Ovary (tissue), 9 donors: Measurements from ENCODE around the gene BRIP1. TPM values are rescaled to one million over a fixed set of nuclear protein-coding genes. Genes with fewer than 3 reads are reported as not detected.

Experiments used
- DNase-seq, 5 donors: peaks; one replicate each; pipeline ENCODE4 v3.0.0-alpha.2; 2019 to 2020
- H3K27ac ChIP-seq, 2 donors: fragments of 200-600 bp; one replicate each; pipeline versions ENCODE4 v1.5.1 to v1.8.0; 2019 to 2022
- H3K27me3 ChIP-seq: fragments of 200-600 bp; one replicate; pipeline ENCODE4 v1.8.0; 2022
- H3K36me3 ChIP-seq: fragments of 200-600 bp; sonication (generic); one replicate; pipeline ENCODE4 v1.5.1; 2019
- H3K4me1 ChIP-seq: one replicate; pipeline ENCODE4 v1.8.1; 2013; ENCODE audit warnings: mild to moderate bottlenecking, moderate library complexity; ENCODE audit not compliant: insufficient read depth
- H3K4me3 ChIP-seq: fragments of 200-600 bp; sonication (generic); one replicate; pipeline ENCODE4 v1.5.1; 2017
- H3K9me3 ChIP-seq, 2 donors: fragments of 200-600 bp in 1 of 2; sonication (generic) in 1 of 2; one replicate each; pipeline versions ENCODE4 v1.5.1 to v1.8.1; 2013 to 2019; ENCODE audit warnings: mild to moderate bottlenecking in 1 of 2, moderate library complexity in 1 of 2
- EP300 ChIP-seq: sonication (generic); formaldehyde crosslinking; IDR thresholded peaks from one replicate; pipeline ENCODE4 v1.6.1; 2017; ENCODE audit warnings: antibody characterized with exemption
- POLR2A ChIP-seq: fragments of 450-650 bp; IDR thresholded peaks from one replicate; pipeline ENCODE4 v1.6.1; 2017; ENCODE audit warnings: antibody characterized with exemption, mild to moderate bottlenecking, moderate library complexity
- WGBS, 3 donors: extraction: QIAGEN DNeasy Blood & Tissue Kit in 1 of 3; methylation state at CpG; one replicate each; pipeline versions ENCODE4 v1.1.5 to v1.1.7; 2013 to 2017; 5-methylcytosine and 5-hydroxymethylcytosine counted together
- intact Hi-C, 4 donors: fragments of 100-400 bp; cut with DNase I; formaldehyde crosslinking; loops; one replicate each; pipeline versions ENCODE4 v1.11.0 to v1.15.1; 2022 to 2023
- polyA plus RNA-seq, 2 donors: library from polyadenylated mRNA; stranded (reverse); fragments of 200-250 nt in 1 of 2; fragments of 350-450 nt in 1 of 2; fragmentation: Illumina TruSeq in 1 of 2; extraction: RNeasy Lipid Tissue Mini Kit (QIAGEN cat#74804) in 1 of 2; gene quantifications; one replicate each; pipeline ENCODE4 v1.2.3, GENCODE V29; 2013 to 2014
- total RNA-seq, 7 donors: library from RNA; depleted of rRNA in 2 of 7; stranded (reverse); fragments of >200 nt in 2 of 7; fragmentation: NEBNext Ultra II Directional in 3 of 7; extraction: Animal tissue kit (Norgen Biotek cat#: 25700) in 3 of 7; gene quantifications; one replicate each; pipeline versions ENCODE4 v1.1.0 to v1.2.4, GENCODE V29; 2016 to 2023
- TF ChIP-seq, protein P1 (sequence below), 3 donors: fragments of 450-650 bp in 2 of 3; fragments of 200-600 bp in 1 of 3; IDR thresholded peaks; one replicate each; pipeline versions ENCODE4 v1.5.1 to v1.8.0; 2016 to 2022; ENCODE audit warnings: antibody characterized with exemption in 3 of 3, mild to moderate bottlenecking in 1 of 3
- donor health status: DM: no; HTN: no; CAD: no; lungs with moderate emphysema.
- donor health status: DM: no; HTN: no; CAD: no.
- donor health status: Bipolar disorder and iron deficiency.
- donor health status: DM: yes; HTN: yes; CAD: no.
- donor health status: DM: no; HTN: no; CAD: no.
- donor health status: DM: yes; HTN: yes; CAD: no.

BRIP1 gene
- total and polyA plus RNA-seq, 9 donors: 0.11 to 2.3 (median 1.1) TPM

DNA sequence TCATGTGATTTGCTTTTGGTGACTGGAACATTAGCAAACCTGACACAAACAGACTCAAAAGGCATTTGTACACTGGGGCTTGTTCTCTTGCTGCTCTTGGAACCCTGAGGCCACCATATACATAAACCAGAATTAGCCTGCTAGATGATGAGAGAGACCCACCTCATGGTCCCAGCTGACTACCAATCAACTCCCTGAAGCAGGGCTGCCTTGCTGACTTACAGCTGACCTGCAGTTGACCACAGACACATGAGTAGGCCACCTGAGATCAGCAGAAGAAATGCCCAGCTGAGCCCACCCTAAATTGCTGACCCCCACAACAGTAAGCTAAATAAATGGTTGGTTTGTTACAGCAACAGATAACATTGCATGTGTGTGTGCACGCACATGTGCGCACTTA is 28.7 kb downstream of the BRIP1 start:
- Histone ChIP-seq H3K27me3 (no peaks in the 10 kb centered on the region), H3K4me1 (no peaks in the 10 kb centered on the region), H3K9me3 (no peaks in the 10 kb centered on the region), H3K36me3 (no peaks in the 10 kb centered on the region), H3K27ac (no peak overlapping the region), H3K4me3 (no peak overlapping the region)
- no peak for DNase-seq
- TF ChIP-seq, protein P1, sequence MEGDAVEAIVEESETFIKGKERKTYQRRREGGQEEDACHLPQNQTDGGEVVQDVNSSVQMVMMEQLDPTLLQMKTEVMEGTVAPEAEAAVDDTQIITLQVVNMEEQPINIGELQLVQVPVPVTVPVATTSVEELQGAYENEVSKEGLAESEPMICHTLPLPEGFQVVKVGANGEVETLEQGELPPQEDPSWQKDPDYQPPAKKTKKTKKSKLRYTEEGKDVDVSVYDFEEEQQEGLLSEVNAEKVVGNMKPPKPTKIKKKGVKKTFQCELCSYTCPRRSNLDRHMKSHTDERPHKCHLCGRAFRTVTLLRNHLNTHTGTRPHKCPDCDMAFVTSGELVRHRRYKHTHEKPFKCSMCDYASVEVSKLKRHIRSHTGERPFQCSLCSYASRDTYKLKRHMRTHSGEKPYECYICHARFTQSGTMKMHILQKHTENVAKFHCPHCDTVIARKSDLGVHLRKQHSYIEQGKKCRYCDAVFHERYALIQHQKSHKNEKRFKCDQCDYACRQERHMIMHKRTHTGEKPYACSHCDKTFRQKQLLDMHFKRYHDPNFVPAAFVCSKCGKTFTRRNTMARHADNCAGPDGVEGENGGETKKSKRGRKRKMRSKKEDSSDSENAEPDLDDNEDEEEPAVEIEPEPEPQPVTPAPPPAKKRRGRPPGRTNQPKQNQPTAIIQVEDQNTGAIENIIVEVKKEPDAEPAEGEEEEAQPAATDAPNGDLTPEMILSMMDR (IDR thresholded peaks at IDR 0.05): no peak
- TF ChIP-seq EP300 (no peak), POLR2A (no peak)
- intact Hi-C loops: loop anchor here in 1 of 4 donors (10.0 kb wide), 1 partner anchor 420 kb away; no protein-coding TSS in a partner anchor
- WGBS, 3 donors: 96 to 99% (median 97%) methylated on average over 2 of the region's 2 CpGs

DNA sequence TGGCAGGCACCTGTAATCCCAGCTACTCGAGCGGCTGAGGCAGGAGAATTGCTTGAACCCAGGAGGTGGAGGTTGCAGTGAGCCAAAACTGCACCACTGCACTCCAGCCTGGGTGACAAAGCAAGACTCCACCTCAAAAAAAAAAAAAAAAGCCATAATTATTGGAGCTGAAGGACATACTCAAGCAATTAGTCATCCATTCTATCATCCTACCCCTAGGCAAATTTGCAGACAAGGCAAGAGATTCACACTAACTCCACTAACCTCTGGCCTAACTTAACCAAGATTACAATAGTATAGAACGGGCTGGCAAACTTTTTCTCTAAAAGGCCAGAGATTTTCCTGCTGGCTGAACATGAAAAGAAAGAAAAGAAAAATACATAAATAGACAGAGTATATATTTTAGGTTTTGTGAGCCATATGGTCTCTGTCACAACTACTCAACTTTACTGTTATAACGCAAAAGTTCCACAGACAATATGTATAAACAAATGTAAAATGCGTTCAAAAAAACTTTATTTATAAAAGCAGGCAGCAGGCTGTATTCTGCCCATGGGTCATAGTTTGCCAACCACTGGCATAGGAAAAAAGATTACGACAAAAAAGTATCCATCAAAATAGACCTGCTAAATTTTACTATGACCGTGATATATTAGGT is 29.7 kb downstream of the BRIP1 start:
- Histone ChIP-seq H3K4me3 (no peak overlapping the region), H3K9me3 (no peaks in the 10 kb centered on the region), H3K27me3 (peaks cover 2% of the 10 kb centered on the region), H3K36me3 (no peaks in the 10 kb centered on the region), H3K4me1 (no peaks in the 10 kb centered on the region), H3K27ac (no peak overlapping the region)
- DNase-seq: no peak
- no peak for TF ChIP-seq POLR2A
- TF ChIP-seq EP300: no peak
- TF ChIP-seq, protein P1 (IDR thresholded peaks at IDR 0.05): no peak
- WGBS, 3 donors: 66 to 76% (median 75%) methylated on average over 7 of the region's 7 CpGs
- intact Hi-C loops: loop anchor here in 1 of 4 donors (10.0 kb wide), 1 partner anchor 419 kb away; no protein-coding TSS in a partner anchor

DNA sequence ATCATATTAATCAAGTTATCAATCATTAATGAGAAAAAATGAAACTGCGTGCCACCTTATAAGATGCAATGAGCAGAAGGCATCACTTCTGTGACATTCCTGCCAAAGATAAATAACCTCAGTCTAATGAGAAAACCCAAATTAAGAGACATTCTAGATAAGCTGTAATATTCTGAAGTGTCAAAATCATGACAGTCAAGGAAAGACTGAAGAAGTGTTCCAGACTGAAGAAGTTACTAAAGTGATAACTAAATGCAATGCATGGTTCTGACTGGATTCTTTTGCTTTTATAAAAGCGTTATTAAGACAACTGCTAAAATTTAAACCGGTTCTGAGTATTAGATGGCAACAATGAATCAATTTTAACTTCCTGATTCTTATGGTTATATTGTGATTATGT is 30.9 kb downstream of the BRIP1 start:
- 91 to 94% (median 94%) methylated on average over 3 of the region's 3 CpGs for WGBS, 3 donors
- Histone ChIP-seq H3K4me1 (no peaks in the 10 kb centered on the region), H3K36me3 (no peaks in the 10 kb centered on the region), H3K27me3 (peaks cover 2% of the 10 kb centered on the region), H3K4me3 (no peak overlapping the region), H3K9me3 (no peaks in the 10 kb centered on the region), H3K27ac (no peak overlapping the region)
- no peak for DNase-seq
- no peak for TF ChIP-seq EP300
- no peak for TF ChIP-seq POLR2A
- TF ChIP-seq, protein P1 (IDR thresholded peaks at IDR 0.05): no peak
- intact Hi-C loops: loop anchor here in 1 of 4 donors (10.0 kb wide), 1 partner anchor 418 kb away; no protein-coding TSS in a partner anchor

DNA sequence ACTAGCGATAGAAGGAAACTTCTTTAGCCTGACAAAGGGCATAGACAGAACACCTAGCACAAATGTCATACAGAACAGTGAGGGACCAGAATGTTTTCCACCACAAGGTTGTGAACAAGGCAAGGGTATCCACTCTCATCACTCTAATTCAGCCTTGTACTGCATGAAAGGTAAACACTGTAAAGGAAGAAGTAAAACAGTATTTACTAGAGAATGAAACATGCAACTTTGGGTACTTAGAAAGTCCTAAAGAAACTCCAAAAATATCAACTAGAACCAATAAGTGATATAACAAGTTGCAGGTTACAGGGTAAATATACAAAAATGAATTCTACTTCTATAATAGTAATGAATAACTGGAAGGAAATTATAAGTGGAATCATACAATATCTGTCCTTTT is 32.2 kb downstream of the BRIP1 start:
- Histone ChIP-seq H3K27me3 (peaks cover 2% of the 10 kb centered on the region), H3K4me3 (no peak overlapping the region), H3K36me3 (no peaks in the 10 kb centered on the region), H3K9me3 (no peaks in the 10 kb centered on the region), H3K4me1 (no peaks in the 10 kb centered on the region), H3K27ac (no peak overlapping the region)
- 97 to 100% (median 99%) methylated on average over 1 of the region's 1 CpG for WGBS, 3 donors
- intact Hi-C loops: loop anchor here in 1 of 4 donors (10.0 kb wide), 1 partner anchor 416 kb away; no protein-coding TSS in a partner anchor
- TF ChIP-seq, protein P1 (IDR thresholded peaks at IDR 0.05): no peak
- TF ChIP-seq POLR2A (no peak), EP300 (no peak)
- DNase-seq: no peak
